ENCODE data around the gene EFCAB11.

GRCh38 chr14:89924268-89924667 is 30.3 kb downstream of the EFCAB11 start:
- TF ChIP-seq POLR2A (IDR thresholded peaks at IDR 0.05; ENCODE audit: low read depth, low read length) (no peak), RFX5 (IDR thresholded peaks at IDR 0.05; ENCODE audit: low read depth, low read length) (no peak), CTCF (conservative IDR thresholded peaks at IDR 0.05; ENCODE audit: low read depth, low read length) (no peak), RAD21 (IDR thresholded peaks at IDR 0.05; ENCODE audit: low read length) (no peak), MXI1 (IDR thresholded peaks at IDR 0.05; ENCODE audit: borderline replicate concordance, low read depth, low read length) (no peak), CHD1 (IDR thresholded peaks at IDR 0.05; ENCODE audit: low read depth, low read length) (no peak), CEBPB (IDR thresholded peaks at IDR 0.05; ENCODE audit: low read depth, low read length) (no peak), SMC3 (IDR thresholded peaks at IDR 0.05; ENCODE audit: low read depth, low read length) (no peak)
- TF ChIP-seq, protein P1, sequence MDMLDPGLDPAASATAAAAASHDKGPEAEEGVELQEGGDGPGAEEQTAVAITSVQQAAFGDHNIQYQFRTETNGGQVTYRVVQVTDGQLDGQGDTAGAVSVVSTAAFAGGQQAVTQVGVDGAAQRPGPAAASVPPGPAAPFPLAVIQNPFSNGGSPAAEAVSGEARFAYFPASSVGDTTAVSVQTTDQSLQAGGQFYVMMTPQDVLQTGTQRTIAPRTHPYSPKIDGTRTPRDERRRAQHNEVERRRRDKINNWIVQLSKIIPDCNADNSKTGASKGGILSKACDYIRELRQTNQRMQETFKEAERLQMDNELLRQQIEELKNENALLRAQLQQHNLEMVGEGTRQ (IDR thresholded peaks at IDR 0.05; ENCODE audit: low read depth, low read length): no peak
